GM18498 (cell line): ENCODE data around the gene CADM4.
"Not testable (repeated sequence)": the region's sequence is repeated elsewhere in the genome, so short reads cannot be mapped to it uniquely, and the experiment has no call there.

Experiments used
- ATAC-seq: cut with Tn5 transposase; IDR thresholded peaks from one replicate; pipeline ENCODE4 v1.9.1; 2021; ENCODE audit warnings: mild to moderate bottlenecking, moderate library complexity; ENCODE audit not compliant: unreplicated experiment

The CADM4 gene

DNA sequence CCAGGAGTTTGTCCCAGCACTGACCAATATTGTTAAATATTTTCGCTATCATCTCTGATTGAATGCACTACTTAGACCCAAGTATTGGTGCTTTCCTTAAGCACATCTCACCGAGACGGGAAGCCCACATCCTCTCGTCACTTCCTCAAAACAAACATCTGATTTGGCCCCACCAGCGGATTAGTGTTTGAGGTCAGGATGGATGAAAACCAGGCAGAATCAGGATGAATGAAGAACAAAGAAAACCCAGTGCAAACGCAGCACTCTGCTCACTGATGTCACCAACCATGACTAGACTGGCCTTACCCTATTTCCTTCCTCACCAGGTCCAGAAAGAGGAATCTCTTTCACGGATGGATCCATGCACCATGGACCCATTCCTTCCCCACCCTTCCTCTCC, 24.4 kb upstream of the CADM4 start:
- no peak for ATAC-seq

DNA sequence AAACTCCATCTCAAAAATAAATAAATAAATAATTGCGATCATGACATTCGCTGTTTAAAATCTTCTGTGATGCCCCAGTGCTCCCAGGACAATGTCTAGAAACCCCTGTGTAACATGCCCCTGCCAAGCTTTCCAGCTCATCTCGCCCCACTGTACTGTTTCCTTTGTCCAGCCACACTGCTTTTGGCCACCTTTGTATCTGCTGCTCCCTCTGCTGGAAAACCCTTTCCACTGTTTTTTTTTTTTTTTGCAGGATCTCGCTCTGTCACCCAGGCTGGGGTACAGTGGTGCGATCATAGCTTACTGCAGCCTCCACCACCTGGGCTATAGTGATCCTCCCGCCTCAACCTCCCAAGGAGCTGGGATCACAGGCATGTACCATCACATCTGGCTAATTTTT, 22.8 kb upstream of the CADM4 start:
- no peak for ATAC-seq

DNA sequence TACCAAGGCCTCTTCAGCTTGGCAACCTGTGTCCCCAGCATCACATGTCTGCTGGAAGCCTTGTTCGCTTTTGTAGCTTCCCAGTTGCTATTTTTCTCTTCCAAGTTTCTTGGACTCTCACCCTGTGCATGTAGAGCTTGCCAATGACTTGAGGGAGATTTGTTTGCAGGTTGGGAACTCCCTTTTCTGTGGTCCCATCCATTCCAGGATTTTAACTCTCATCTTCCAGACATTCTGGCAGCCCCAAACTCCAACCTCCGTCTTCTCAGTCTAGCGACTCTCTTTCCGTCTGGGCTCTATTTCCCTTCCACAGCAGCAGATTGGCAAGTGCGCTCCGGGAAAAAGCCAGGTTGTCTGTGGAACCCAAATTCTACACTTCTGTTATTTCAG, 21.3 kb upstream of the CADM4 start:
- ATAC-seq, result no peak

DNA sequence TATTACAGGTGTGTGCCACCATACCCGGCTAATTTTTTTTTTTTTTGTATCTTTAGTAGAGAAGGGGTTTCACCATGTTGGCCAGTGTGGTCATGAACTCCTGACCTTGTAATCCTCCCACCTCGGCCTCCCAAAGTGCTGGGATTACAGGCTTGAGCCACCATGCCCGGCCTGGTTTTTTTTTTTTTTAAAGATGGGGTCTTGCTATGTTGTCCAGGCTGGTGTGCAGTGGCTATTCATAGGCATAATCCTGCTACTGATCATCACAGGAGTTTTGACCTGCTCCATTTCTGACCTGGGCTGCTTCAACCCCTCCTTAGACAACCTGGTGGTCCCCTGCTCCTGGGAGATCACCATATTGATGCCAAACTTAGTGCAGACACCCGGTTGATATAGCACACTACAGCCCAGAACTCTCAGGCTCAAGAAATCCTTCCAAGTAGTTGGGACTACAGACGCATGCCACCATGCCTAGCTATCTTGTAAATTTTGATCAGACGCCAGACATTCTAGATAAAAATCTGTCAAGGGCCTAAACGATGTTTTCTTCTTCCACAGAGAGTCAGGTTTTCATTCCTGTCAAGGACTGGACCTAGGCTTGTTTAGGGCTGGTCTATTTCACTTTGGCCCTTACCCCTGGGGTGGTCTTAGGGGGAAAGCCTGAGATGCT, 20.8 kb upstream of the CADM4 start:
- ATAC-seq, result no peak

DNA sequence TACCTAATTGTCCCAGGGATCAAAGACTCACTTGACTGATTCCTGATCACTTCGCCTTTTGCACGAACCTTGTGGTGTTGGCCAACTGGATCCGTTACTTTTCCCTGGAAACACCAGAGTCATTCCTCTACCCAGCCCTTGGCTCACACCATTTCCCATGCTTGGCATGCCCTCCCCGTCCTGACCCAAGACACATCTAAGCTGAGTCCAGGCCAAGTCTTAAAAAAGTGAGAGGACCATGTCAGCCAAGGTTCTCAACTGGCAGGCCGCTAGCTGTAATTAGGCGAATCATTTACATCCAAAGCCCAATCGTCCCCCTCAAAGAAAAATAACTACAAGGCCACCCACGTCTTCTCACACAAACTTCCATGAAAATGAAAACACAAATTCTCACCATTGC, 18.8 kb upstream of the CADM4 start:
- ATAC-seq, result no peak

DNA sequence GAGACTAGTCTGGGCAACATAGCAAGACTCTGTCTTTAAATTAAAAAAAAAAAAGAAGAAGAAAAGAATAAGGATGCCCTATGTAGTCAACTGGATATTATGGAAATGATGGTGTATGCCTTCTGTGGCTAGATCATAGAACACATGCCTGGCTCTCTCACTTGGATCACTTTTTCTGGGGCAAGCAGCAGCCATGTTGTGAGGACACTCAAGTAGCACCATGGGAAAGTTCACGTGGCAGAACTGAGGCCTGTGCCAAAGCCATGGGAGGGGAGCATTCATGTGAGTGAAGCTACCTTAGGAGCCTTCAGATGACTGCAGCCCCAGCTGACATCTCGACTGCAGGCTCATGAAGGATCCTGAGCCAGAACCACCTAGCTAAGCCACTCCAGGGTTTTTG, 18.4 kb upstream of the CADM4 start:
- ATAC-seq, result no peak

DNA sequence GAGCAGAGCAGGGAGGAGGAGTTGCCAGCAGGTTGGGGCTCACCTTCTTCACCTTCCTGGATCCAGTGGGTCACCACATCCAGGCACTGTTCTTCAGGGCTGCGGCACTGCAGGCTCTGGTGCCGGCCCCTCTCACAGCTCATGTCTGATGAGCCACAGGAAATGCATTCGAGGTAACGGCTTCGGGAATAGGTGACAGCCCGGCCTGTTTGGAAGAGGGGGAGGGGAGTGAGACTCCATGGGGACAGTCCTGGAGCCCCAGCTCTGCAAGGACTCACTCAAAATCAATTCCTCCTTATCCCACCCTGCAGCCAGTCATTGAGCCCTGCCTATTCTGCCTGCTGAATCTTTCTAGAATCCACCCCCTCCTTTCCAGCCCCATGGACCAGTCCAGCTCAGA, 16.8 kb upstream of the CADM4 start:
- ATAC-seq, result no peak

DNA sequence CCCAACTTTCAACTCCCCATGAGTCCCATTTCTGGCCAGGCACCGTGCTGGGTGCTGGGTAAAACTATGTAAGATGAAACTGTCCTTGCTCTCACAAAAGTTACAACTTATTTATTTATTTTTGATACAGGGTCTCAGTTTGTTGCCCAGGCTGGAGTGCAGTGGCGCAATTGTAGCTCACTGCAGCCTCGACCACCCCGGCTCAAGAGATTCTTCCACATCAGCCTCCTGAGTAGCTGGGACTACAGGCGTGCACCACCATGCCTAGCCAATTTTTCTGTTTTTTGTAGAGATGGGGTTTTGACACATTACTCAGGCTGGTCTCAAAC, 12.9 kb upstream of the CADM4 start:
- ATAC-seq, result no peak

DNA sequence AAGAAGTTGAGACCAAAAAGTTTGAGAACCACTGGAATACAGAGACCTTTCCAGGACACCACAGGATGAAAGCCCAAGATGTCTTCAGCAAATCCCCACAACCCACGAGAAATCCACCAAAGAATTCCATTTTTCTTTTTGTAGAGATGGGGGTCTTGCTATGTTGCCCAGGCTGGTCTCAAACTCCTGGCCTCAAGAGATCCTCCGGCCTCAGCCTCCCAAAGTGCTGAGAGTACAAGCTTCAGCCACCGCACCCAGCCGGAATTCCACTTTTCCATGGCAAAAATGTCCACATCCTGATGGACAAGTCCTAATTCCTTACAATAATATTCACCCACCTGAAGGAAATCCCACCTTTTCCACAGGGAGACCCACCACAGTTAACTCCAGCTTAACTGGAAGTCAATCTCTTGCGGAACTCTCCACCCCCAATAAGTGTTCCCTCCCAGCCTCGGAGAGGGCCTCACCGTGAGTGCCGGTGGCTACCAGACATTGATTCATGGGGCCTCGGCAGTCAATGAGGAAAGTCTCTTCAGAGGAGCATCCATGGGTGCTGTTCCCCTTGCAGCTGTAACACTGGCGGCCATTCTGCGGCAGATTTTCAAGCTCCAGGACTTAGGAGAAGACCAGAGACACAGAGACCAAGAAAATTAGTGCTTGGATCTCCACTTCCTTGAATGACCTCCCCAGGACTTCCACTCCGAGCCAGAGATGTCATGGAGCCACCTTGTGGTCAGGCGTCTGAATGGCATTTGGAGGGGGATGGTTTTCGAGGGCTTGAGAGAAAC, 12.3 kb upstream of the CADM4 start:
- no peak for ATAC-seq

DNA sequence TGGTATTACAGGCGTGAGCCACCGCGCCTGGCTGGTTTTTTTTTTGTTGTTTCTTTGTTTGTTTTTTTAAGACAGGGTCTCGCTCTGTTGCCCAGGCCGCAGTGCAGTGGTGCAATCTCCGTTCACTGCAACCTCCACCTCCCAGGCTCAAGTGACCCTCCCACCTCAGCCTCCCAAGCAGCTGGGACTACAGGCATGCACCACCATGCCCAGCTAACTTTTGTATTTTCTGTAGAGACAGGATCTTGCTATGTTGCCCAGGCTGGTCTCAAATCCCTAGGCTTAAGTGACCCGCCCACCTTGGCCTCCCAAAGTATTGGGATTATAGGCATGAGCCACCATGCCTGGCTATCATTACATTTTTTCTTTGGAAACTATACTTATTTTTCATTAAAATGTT, 10.6 kb upstream of the CADM4 start:
- ATAC-seq, result not testable (repeated sequence)

DNA sequence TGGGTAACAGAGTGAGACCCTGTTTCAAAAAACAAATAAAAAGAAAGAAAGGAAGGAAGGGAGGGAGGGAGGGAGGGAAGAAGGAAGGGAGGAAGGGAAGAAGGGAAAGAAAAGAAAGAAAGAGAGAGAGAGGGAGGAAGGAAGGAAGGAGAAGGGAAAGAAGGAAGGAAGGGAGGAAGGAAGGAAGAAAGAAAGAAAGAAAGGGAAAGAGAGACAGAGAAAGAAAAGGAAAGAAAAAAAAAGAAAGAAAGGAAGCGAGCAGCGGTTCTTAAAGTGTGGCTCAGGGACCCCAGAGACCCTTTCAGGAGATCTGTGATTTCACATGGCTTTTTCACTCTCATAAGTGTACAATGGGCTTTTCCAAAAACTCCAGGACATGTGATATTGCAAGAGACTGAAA, 9.9 kb upstream of the CADM4 start:
- no peak for ATAC-seq

DNA sequence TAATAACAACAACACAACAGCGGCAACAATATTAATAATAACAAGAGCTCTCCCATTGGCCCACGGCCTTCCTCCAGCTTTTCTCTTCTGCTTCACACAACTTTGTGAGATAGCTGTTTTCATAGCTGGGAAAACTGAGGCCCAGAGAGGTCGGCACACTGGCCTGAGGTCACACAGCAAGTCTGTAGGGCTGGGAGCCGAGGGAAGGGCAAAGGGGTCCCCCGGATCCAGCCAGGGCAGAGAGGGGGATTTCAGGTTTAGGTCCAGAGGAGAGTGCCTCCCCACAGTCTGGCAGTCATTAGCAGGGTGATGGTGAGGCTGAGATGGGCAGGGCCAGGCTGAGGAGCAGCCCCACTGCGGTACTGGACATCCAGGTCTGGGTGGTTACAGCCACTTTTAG, 9.0 kb upstream of the CADM4 start:
- no peak for ATAC-seq

DNA sequence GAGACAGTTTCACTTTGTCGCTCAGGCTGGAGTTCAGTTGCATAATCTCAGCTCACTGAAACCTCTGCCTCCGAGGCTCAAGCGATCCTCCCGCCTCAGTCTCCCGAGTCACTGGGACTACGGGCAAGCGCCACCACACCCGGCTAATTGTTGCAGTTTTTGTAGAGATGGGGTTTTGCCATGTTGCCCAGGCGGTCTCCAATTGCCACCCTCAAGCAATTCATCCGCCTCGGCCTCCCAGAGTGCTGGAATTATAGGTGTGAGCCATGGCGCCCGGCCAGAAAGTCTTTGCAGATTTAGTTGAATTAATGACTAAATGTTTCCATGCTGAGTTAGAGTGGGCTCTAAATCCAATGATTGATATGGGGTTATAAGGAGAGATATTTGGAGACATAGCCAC, 4.5 kb upstream of the CADM4 start:
- ATAC-seq, result no peak

DNA sequence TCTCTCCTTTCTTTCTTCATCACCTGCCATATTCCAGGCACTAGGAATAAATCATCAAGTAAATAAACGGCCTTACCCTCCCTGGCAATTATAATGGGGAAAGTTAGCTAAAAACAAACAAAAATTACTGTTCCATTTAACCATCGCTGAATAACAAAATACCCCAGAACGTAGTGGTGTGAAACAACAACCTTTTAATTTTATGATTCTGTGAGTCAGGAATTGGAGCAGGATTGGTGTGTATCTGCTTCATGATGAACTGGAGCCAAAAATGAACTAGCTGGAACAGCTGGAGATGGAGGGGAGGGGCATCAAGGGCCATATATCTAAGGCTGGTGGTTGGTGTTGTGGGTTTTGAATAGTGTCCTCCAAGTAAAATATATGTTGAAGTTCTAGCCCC, 3.7 kb upstream of the CADM4 start:
- ATAC-seq, result no peak

DNA sequence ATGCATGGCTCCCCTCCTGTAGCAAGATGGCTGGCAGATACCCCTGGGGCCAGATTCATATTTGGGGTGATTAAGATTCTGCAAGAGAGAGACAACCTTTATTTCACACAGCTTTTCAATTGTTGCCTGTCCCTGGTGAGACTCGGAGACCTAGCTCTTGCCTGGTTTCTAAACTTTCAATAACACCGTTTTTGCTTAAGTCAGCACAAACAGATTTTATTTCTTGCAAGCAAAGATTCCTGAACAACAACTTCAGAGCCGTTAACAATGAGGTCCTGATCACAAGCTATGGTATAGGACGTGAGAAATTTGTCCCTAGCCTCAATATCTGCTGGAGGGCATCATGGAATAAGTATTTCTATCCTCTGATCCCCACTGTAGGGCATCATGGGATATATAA, 2.9 kb upstream of the CADM4 start:
- no peak for ATAC-seq

DNA sequence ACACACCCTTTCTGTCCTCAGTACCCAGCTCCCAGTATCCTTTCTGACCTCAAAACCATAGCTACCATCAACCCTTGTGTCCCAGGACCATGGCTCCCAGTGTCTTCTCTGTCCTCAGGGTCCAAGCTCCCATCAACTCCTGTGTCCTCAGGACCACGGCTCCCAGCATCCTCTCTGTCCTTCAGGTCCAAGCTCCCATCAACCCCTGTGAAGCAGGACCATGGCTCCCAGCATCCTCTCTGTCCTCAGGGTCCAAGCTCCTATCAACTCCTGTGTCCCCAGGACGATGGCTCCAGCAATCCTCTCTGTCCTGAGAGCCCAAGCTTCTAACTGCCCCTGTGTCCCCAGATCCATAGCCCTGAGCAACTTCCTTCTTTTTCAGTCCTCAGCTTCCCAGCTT, 1.7 kb upstream of the CADM4 start:
- ATAC-seq, result no peak

DNA sequence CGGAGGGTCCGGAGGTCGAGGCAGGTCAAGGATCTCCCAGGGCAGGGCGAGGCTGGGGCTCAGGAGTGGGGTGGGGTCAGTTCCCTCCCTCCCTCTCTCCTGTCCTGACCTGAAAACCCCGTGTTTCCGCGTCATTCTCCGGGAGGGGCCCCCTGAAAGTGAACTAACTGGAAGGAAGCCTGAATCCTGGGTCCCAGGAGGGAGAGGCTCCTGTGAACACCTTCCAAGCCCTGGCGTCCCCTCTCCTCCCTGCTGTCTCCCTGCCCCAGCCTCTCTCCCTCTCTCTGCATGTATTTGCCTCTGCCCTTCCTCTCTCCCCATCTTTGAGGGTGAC, 741 bp upstream of the CADM4 start:
- no peak for ATAC-seq

DNA sequence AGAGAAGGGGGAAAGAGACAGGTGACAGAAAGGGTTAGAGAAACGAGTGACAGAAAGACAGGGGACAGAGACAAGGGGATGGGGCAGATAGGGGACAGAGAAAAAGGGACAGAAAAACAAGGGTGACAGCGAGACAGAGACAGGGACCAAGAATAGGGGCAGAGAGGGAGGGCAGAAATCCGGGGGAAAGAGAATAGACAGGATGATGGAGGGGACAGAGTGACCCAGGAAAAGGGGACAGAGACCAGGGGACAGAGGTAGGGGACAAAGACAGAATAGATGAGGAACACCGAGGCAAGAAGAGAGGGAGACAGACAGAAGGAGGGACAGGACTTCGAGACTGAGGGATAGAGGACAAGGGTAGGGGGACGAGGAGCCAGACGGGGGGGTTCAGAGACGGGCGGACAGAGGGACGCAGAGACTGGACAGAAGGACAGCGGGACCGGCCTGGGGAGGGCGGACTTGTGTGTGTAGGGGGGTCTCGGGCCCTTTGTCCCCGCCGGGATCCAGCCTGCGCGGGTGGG, 593 bp downstream of the CADM4 start:
- no peak for ATAC-seq

DNA sequence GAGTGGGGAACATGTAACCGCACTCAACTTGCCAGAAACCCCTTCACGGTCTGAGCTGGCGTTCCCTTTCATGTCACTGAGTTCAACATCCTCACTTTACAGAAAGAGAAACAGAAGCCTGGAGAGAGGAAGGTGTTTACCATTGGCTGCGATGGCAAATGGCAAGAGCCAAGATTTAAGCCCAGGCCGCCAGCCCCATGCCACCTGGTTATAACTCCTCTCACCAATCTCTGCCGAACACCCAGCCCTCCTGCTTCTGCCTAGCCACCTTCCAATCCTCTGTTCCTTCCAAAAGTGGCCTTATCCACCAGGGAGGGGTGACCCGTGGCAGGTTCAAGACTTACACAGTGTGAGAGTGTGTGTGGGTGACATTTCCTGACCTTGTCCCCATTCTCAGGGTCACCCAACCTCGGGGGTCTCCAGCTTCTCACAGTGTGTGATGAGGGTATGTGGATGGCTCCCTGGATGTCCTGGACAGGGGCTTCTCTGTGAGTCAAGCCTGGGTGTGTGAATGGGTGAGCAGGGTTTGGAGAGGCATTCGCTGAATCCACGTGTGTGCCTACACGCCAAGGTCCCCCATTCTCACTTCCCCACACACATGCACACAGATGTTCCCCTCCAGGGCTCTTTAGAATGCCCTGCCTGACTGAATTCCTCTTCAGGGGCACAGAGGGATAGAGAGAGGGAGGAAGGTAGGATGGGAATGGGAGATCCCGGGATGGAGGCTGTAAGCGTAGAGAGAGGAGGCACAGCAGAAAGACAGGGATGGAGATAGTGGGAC, 1.2 kb downstream of the CADM4 start:
- ATAC-seq, result no peak

DNA sequence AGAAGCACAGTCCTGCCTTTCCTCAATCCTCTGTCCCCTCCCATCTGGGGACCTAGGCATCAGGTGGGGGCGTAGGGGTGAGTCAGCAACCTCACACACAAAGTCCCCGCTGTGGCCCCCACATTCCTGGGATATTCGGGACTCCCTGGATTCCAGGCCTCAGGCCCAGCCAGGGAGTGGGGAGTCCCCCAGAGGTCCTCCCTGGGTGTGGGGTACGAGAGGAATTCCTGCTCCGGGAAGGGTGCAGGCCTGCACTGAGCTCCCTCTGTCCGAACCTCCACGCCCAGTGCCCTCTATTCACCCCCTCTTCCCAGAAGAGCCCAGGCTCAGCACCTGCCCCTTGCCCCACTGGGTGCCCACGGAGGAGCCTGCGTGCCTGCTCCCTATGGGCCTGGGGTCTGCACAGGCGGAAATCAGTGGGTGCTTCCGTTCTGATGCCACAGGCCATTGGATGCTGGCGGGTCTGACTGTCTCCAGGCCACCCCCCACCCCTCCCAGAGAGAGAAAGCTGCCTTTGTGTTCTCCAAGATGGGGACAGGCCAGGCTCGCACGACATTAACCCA, 3.4 kb downstream of the CADM4 start:
- no peak for ATAC-seq

DNA sequence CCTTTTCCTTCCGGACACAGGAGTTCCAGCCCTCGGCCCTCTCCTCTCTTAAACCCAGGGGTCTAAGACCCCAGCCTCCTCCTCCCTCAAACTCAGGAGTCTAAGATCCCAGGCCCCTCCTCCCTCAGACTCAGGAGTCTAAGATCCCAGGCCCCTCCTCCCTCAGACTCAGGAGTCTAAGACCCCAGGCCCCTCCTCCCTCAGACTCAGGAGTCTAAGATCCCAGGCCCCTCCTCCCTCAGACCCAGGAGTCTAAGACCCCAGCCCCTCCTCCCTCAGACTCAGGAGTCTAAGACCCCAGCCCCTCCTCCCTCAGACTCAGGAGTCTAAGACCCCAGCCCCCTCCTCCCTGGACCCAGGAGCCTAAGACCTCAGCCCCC, 4.1 kb downstream of the CADM4 start:
- ATAC-seq, result not testable (repeated sequence)
